Keratinocyte (primary cell): ENCODE data around the gene MDH1B. TPM values are rescaled to one million over a fixed set of nuclear protein-coding genes. Genes with fewer than 3 reads are reported as not detected.

ENCODE experiments used
- DNase-seq: peaks from one replicate; pipeline ENCODE4 v3.0.0-alpha.2; 2011; ENCODE audit warnings: low read depth, missing footprints, low spot score
- FAIRE-seq: peaks from 2 replicates; lab custom pipeline; 2011; peaks lifted over from hg19 to GRCh38; lab: Jason Lieb, UNC
- H2AFZ ChIP-seq: 2 replicates; pipeline ENCODE4 v1.6.0; 2012; ENCODE audit warnings: low read length, control low read depth, inconsistent platforms; ENCODE audit not compliant: control insufficient read depth
- H3K27ac ChIP-seq: 2 replicates; pipeline ENCODE4 v1.5.1; 2011; ENCODE audit warnings: low read length; ENCODE audit not compliant: control insufficient read depth, insufficient read depth
- H3K27me3 ChIP-seq: 3 replicates; pipeline ENCODE4 v1.6.0; 2011; ENCODE audit warnings: low read length; ENCODE audit not compliant: control insufficient read depth, insufficient read depth; ENCODE audit errors: extremely low read depth
- H3K36me3 ChIP-seq, 2 experiments: 2 replicates in 1 of 2; 3 replicates in 1 of 2; pipeline ENCODE4 v1.5.1; 2011; ENCODE audit warnings: low read length in 2 of 2, mild to moderate bottlenecking in 1 of 2; ENCODE audit not compliant: control insufficient read depth in 2 of 2, insufficient read depth in 2 of 2; ENCODE audit errors: extremely low read depth in 1 of 2
- H3K4me1 ChIP-seq: 3 replicates; pipeline ENCODE4 v1.5.1; 2011; ENCODE audit warnings: low read length; ENCODE audit not compliant: control insufficient read depth, insufficient read depth; ENCODE audit errors: extremely low read depth
- H3K4me2 ChIP-seq: 3 replicates; pipeline ENCODE4 v1.6.0; 2011; ENCODE audit warnings: low read depth, low read length; ENCODE audit not compliant: control insufficient read depth, insufficient read depth; ENCODE audit errors: extremely low read depth
- H3K4me3 ChIP-seq, 3 experiments: fragments of 200-600 bp in 1 of 3; sonication (generic) in 1 of 3; 2 replicates in 2 of 3; 3 replicates in 1 of 3; pipeline ENCODE4 v1.5.1; 2011 to 2016; ENCODE audit warnings: low read length in 3 of 3, mild to moderate bottlenecking in 3 of 3, control low read depth in 2 of 3, inconsistent platforms in 1 of 3, low read depth in 1 of 3, mixed read lengths in 1 of 3, mixed run types in 1 of 3, moderate library complexity in 1 of 3; ENCODE audit not compliant: control insufficient read depth in 2 of 3, insufficient read depth in 2 of 3; ENCODE audit errors: extremely low read depth in 1 of 3
- H3K79me2 ChIP-seq: 2 replicates; pipeline ENCODE4 v1.6.0; 2012; ENCODE audit warnings: low read length; ENCODE audit not compliant: control insufficient read depth, insufficient read depth
- H3K9ac ChIP-seq: 3 replicates; pipeline ENCODE4 v1.6.0; 2011; ENCODE audit warnings: low read length; ENCODE audit not compliant: control insufficient read depth, insufficient read depth; ENCODE audit errors: extremely low read depth
- H3K9me1 ChIP-seq: 3 replicates; pipeline ENCODE4 v1.6.0; 2011; ENCODE audit warnings: low read length; ENCODE audit not compliant: control insufficient read depth, insufficient read depth; ENCODE audit errors: extremely low read depth
- H3K9me3 ChIP-seq: 2 replicates; pipeline ENCODE4 v1.5.1; 2012; ENCODE audit warnings: low read depth, low read length; ENCODE audit not compliant: control insufficient read depth
- H4K20me1 ChIP-seq: 3 replicates; pipeline ENCODE4 v1.6.0; 2011; ENCODE audit warnings: low read length; ENCODE audit not compliant: control insufficient read depth, insufficient read depth; ENCODE audit errors: extremely low read depth
- CTCF ChIP-seq, 3 experiments: IDR thresholded peaks in 1 of 3; conservative IDR thresholded peaks in 1 of 3; optimal IDR thresholded peaks in 1 of 3; 2 replicates in 2 of 3; 3 replicates in 1 of 3; pipeline versions ENCODE3 to v1.5.1; 2011; ENCODE audit warnings: low read length in 3 of 3, mild to moderate bottlenecking in 3 of 3, moderate library complexity in 2 of 3, control low read depth in 1 of 3, inconsistent platforms in 1 of 3; ENCODE audit not compliant: insufficient read depth in 2 of 3; ENCODE audit errors: extremely low read depth in 1 of 3
- EZH2 ChIP-seq: IDR thresholded peaks from one replicate; pipeline ENCODE4 v1.6.1; 2012; ENCODE audit warnings: inconsistent platforms, mild to moderate bottlenecking, low read length, moderate library complexity
- dilution Hi-C: fragments of 300-500 bp; cut with MboI; formaldehyde crosslinking; loops from one replicate; pipeline ENCODE4 v1.7.0; 2020; ENCODE audit warnings: low sequenced_read_pairs; ENCODE audit not compliant: extremely low pct_ligation_motif_present
- polyA plus RNA-seq, 5 experiments: library from polyadenylated mRNA; depleted of rRNA in 3 of 5; stranded (reverse) in 3 of 5; stranded (forward) in 1 of 5; unstranded in 1 of 5; fragments of >200 nt; gene quantifications; 1 replicate in 1 of 5; 2 replicates in 3 of 5; 3 replicates in 1 of 5; pipeline versions ENCODE4 v1.2.1 to v1.2.3, GENCODE V29; 2011 to 2012; ENCODE audit warnings: missing spikeins in 2 of 5, low read depth in 1 of 5, low replicate concordance in 1 of 5

The MDH1B gene
- polyA plus RNA-seq, 1 donor (not counting 4 experiments of a cell fraction or from before 2014, with no cell fraction given), result 1.0 TPM

DNA sequence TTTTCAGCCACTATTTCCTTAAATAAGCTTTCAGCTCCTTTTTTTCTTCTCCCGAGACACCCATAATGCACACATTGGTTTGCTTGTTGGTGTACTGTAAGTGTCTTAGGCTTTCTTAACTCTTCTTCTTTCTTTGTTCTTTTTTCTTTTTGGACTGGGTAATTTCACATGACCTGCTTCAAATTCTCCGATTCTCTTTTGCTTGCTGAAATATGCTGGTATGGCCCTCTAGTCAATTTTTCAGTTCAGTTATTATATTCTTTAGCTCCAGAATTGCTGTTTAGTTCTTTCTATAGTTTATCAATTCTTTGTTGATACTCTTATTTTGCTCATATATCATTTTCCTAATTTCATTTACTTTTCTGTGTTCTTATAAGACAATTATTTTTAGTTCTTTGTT is 15.5 kb upstream of the MDH1B start:
- dilution Hi-C loops, result no loop called here
- peaks cover 3% of the 10 kb centered on the region for H4K20me1 ChIP-seq
- no peak for DNase-seq
- peaks cover 8 to 13% of the 10 kb centered on the region in 2 experiments for H3K36me3 ChIP-seq
- H2AFZ ChIP-seq, result no peak overlapping the region
- no peak overlapping the region for H3K4me3 ChIP-seq
- H3K9me3 ChIP-seq, result peaks cover 2% of the 10 kb centered on the region
- H3K27me3 ChIP-seq, result no peaks in the 10 kb centered on the region
- no peak overlapping the region for H3K27ac ChIP-seq
- no peaks in the 10 kb centered on the region for H3K9me1 ChIP-seq
- no peak for FAIRE-seq
- H3K9ac ChIP-seq, result no peak overlapping the region
- no peaks in the 10 kb centered on the region for H3K4me1 ChIP-seq
- no peak overlapping the region for H3K4me2 ChIP-seq
- TF ChIP-seq EZH2 (no peak), CTCF (optimal IDR thresholded peaks at IDR 0.05 in 1 of 3, IDR thresholded peaks at IDR 0.05 in 1 of 3, conservative IDR thresholded peaks at IDR 0.05 in 1 of 3; ENCODE audit: extremely low read depth in 1 of 3, insufficient read depth in 2 of 3, low read length in 3 of 3) (no peak)
- H3K79me2 ChIP-seq, result peaks cover 27% of the 10 kb centered on the region

- H3K9me3 ChIP-seq, result peaks cover 2% of the 10 kb centered on the region
- H2AFZ ChIP-seq, result no peak overlapping the region
- H3K36me3 ChIP-seq, result peaks cover 3% of the 10 kb centered on the region in 2 experiments
- H3K27ac ChIP-seq, result no peak overlapping the region
- peaks cover 25% of the 10 kb centered on the region for H3K79me2 ChIP-seq
- H3K9me1 ChIP-seq, result no peaks in the 10 kb centered on the region
- TF ChIP-seq EZH2, result no peak
- TF ChIP-seq CTCF (optimal IDR thresholded peaks at IDR 0.05 in 1 of 3, IDR thresholded peaks at IDR 0.05 in 1 of 3, conservative IDR thresholded peaks at IDR 0.05 in 1 of 3; ENCODE audit: extremely low read depth in 1 of 3, insufficient read depth in 2 of 3, low read length in 3 of 3), result no peak
- H3K9ac ChIP-seq, result no peak overlapping the region
- dilution Hi-C loops, result no loop called here
- H3K4me2 ChIP-seq, result no peak overlapping the region
- no peak overlapping the region for H3K4me3 ChIP-seq
- DNase-seq (no peak), FAIRE-seq (no peak)
- H3K4me1 ChIP-seq, result no peaks in the 10 kb centered on the region
- no peaks in the 10 kb centered on the region for H4K20me1 ChIP-seq
- H3K27me3 ChIP-seq, result no peaks in the 10 kb centered on the region
These were observed 11.3 kb upstream of the MDH1B start for GRCh38 chr2:206776432-206776831.
